HG03565 (cell line): ENCODE measurements around the gene SEPTIN2.
A peak's percentile ranks its signal among the peaks of the same experiment; 100 is the strongest.
"Not testable (repeated sequence)": the region's sequence is repeated elsewhere in the genome, so short reads cannot be mapped to it uniquely, and the experiment has no call there.

Source experiments
- ATAC-seq: cut with Tn5 transposase; IDR thresholded peaks from one replicate; pipeline ENCODE4 v1.9.1; 2021; ENCODE audit warnings: mild to moderate bottlenecking, moderate library complexity; ENCODE audit not compliant: unreplicated experiment

The SEPTIN2 gene

GRCh38 chr2:241350530-241350877, 34.8 kb downstream of the SEPTIN2 start:
- ATAC-seq, result no peak

GRCh38 chr2:241350878-241351639, 35.3 kb downstream of the SEPTIN2 start:
- no peak for ATAC-seq

GRCh38 chr2:241351640-241352031, 35.9 kb downstream of the SEPTIN2 start:
- ATAC-seq, result no peak

- no peak for ATAC-seq
Observed at GRCh38 chr2:241352227-241352626, 36.5 kb downstream of the SEPTIN2 start.

- ATAC-seq, result no peak
Observed at GRCh38 chr2:241354668-241355658, 39.2 kb downstream of the SEPTIN2 start.

- ATAC-seq, result peak; percentile 75
Observed at GRCh38 chr2:241355983-241356870, 40.5 kb downstream of the SEPTIN2 start, which contains the start of gene FARP2. Gene FARP2, plus strand, starts transcription at chr2:241356285. Its CDS starts 16,823 bp downstream, at chr2:241373108.

- ATAC-seq, result no peak
Observed at GRCh38 chr2:241356871-241357260, 41.1 kb downstream of the SEPTIN2 start.

GRCh38 chr2:241357531-241357930, 41.8 kb downstream of the SEPTIN2 start:
- no peak for ATAC-seq

GRCh38 chr2:241358470-241358869, 42.7 kb downstream of the SEPTIN2 start:
- ATAC-seq, result peak; percentile 29

GRCh38 chr2:241359481-241360045, 43.8 kb downstream of the SEPTIN2 start:
- no peak for ATAC-seq

GRCh38 chr2:241363426-241363825, 47.7 kb downstream of the SEPTIN2 start:
- no peak for ATAC-seq

GRCh38 chr2:241364781-241365180, 49.1 kb downstream of the SEPTIN2 start:
- ATAC-seq, result no peak

GRCh38 chr2:241366678-241367077, 51.0 kb downstream of the SEPTIN2 start:
- no peak for ATAC-seq

- no peak for ATAC-seq
Observed at GRCh38 chr2:241368643-241369042, 52.9 kb downstream of the SEPTIN2 start.

GRCh38 chr2:241372361-241372992, 56.8 kb downstream of the SEPTIN2 start:
- ATAC-seq, result no peak

- no peak for ATAC-seq
Observed at GRCh38 chr2:241373446-241373845, 57.7 kb downstream of the SEPTIN2 start.

GRCh38 chr2:241373906-241374305, 58.2 kb downstream of the SEPTIN2 start:
- ATAC-seq, result not testable (repeated sequence)

- ATAC-seq, result no peak
Observed at GRCh38 chr2:241375300-241375699, 59.6 kb downstream of the SEPTIN2 start.

- ATAC-seq, result no peak
Observed at GRCh38 chr2:241376808-241377207, 61.1 kb downstream of the SEPTIN2 start.

- no peak for ATAC-seq
Observed at GRCh38 chr2:241378816-241379215, 63.1 kb downstream of the SEPTIN2 start.
